ENCODE results near the gene FTSJ3. TPM values are rescaled to one million over a fixed set of nuclear protein-coding genes. Genes with fewer than 3 reads are reported as not detected.
A peak's percentile ranks its signal among the peaks of the same experiment; 100 is the strongest.

FTSJ3 gene
- total and polyA plus RNA-seq, 2 of the 13 experiments (the other 11 are each of a cell fraction or from before 2014, with no cell fraction given) = 26.0 to 64.2 TPM

DNA sequence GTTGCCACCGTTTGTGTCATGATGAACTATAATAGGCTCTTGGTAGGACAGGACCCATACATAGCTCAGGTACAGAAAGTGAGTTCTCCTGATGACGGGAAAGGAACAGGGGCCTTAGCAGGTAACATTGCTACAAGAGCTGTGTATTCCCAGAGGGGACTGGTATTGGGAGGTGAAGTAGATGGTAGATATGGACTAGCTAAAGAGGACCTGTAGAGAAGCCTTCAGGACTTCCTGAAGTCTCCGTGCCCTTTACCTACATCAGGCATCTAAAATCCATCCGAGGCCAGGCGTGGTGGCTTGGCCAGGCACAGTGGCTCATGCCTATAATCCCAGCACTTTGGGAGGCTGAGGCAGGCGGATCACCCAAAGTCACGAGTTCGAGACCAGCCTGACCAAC lies 27.7 kb upstream of the FTSJ3 start (continued):
- TF ChIP-seq, protein P1, sequence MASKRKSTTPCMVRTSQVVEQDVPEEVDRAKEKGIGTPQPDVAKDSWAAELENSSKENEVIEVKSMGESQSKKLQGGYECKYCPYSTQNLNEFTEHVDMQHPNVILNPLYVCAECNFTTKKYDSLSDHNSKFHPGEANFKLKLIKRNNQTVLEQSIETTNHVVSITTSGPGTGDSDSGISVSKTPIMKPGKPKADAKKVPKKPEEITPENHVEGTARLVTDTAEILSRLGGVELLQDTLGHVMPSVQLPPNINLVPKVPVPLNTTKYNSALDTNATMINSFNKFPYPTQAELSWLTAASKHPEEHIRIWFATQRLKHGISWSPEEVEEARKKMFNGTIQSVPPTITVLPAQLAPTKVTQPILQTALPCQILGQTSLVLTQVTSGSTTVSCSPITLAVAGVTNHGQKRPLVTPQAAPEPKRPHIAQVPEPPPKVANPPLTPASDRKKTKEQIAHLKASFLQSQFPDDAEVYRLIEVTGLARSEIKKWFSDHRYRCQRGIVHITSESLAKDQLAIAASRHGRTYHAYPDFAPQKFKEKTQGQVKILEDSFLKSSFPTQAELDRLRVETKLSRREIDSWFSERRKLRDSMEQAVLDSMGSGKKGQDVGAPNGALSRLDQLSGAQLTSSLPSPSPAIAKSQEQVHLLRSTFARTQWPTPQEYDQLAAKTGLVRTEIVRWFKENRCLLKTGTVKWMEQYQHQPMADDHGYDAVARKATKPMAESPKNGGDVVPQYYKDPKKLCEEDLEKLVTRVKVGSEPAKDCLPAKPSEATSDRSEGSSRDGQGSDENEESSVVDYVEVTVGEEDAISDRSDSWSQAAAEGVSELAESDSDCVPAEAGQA (IDR thresholded peaks at IDR 0.05; ENCODE audit: low read depth) = no peak
- TF ChIP-seq, protein P1 (CRISPR knock-in tag; IDR thresholded peaks at IDR 0.05; ENCODE audit: borderline replicate concordance) = no peak
- TF ChIP-seq ZFP1 (CRISPR knock-in tag; IDR thresholded peaks at IDR 0.05) (no peak), ZNF501 (CRISPR knock-in tag; IDR thresholded peaks at IDR 0.05) (0 out of 2 replicates have a peak, but pooled peaks have one; percentile 28), KLF6 (CRISPR knock-in tag; IDR thresholded peaks at IDR 0.05) (no peak), SNAPC2 (CRISPR knock-in tag; IDR thresholded peaks at IDR 0.05) (no peak), XRCC5 (optimal IDR thresholded peaks at IDR 0.05; ENCODE audit: low read length) (no peak), ZNF761 (CRISPR knock-in tag; conservative IDR thresholded peaks at IDR 0.05) (no peak), BCL6 (CRISPR knock-in tag; IDR thresholded peaks at IDR 0.05) (no peak), ZNF10 (CRISPR knock-in tag; IDR thresholded peaks at IDR 0.05; ENCODE audit: borderline replicate concordance, low read depth) (no peak), PRPF4 (IDR thresholded peaks at IDR 0.05; ENCODE audit: low read depth, low read length, poor library complexity, severe bottlenecking) (no peak), IRX3 (CRISPR knock-in tag; IDR thresholded peaks at IDR 0.05; ENCODE audit: borderline replicate concordance, low read depth) (0 out of 2 replicates have a peak, but pooled peaks have one; percentile 53), ZNF34 (CRISPR knock-in tag; IDR thresholded peaks at IDR 0.05; ENCODE audit: borderline replicate concordance) (no peak), ZNF260 (CRISPR knock-in tag; IDR thresholded peaks at IDR 0.05; ENCODE audit: borderline replicate concordance, low read depth) (no peak), STAT5B (CRISPR knock-in tag; IDR thresholded peaks at IDR 0.05) (no peak)
- TF ChIP-seq, protein P2, sequence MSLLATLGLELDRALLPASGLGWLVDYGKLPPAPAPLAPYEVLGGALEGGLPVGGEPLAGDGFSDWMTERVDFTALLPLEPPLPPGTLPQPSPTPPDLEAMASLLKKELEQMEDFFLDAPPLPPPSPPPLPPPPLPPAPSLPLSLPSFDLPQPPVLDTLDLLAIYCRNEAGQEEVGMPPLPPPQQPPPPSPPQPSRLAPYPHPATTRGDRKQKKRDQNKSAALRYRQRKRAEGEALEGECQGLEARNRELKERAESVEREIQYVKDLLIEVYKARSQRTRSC (CRISPR knock-in tag; IDR thresholded peaks at IDR 0.05; ENCODE audit: low read depth) = no peak
- TF ChIP-seq, protein P3, sequence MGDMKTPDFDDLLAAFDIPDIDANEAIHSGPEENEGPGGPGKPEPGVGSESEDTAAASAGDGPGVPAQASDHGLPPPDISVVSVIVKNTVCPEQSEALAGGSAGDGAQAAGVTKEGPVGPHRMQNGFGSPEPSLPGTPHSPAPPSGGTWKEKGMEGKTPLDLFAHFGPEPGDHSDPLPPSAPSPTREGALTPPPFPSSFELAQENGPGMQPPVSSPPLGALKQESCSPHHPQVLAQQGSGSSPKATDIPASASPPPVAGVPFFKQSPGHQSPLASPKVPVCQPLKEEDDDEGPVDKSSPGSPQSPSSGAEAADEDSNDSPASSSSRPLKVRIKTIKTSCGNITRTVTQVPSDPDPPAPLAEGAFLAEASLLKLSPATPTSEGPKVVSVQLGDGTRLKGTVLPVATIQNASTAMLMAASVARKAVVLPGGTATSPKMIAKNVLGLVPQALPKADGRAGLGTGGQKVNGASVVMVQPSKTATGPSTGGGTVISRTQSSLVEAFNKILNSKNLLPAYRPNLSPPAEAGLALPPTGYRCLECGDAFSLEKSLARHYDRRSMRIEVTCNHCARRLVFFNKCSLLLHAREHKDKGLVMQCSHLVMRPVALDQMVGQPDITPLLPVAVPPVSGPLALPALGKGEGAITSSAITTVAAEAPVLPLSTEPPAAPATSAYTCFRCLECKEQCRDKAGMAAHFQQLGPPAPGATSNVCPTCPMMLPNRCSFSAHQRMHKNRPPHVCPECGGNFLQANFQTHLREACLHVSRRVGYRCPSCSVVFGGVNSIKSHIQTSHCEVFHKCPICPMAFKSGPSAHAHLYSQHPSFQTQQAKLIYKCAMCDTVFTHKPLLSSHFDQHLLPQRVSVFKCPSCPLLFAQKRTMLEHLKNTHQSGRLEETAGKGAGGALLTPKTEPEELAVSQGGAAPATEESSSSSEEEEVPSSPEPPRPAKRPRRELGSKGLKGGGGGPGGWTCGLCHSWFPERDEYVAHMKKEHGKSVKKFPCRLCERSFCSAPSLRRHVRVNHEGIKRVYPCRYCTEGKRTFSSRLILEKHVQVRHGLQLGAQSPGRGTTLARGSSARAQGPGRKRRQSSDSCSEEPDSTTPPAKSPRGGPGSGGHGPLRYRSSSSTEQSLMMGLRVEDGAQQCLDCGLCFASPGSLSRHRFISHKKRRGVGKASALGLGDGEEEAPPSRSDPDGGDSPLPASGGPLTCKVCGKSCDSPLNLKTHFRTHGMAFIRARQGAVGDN (CRISPR knock-in tag; IDR thresholded peaks at IDR 0.05) = 0 out of 2 replicates have a peak, but pooled peaks have one; percentile 16
- TF ChIP-seq, protein P4, sequence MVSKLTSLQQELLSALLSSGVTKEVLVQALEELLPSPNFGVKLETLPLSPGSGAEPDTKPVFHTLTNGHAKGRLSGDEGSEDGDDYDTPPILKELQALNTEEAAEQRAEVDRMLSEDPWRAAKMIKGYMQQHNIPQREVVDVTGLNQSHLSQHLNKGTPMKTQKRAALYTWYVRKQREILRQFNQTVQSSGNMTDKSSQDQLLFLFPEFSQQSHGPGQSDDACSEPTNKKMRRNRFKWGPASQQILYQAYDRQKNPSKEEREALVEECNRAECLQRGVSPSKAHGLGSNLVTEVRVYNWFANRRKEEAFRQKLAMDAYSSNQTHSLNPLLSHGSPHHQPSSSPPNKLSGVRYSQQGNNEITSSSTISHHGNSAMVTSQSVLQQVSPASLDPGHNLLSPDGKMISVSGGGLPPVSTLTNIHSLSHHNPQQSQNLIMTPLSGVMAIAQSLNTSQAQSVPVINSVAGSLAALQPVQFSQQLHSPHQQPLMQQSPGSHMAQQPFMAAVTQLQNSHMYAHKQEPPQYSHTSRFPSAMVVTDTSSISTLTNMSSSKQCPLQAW (CRISPR knock-in tag; IDR thresholded peaks at IDR 0.05) = 0 out of 2 replicates have a peak, but pooled peaks have one; percentile 6

Data from HepG2 (cell line).